CD14-positive monocyte (primary cell): ENCODE measurements around the gene OXTR. TPM values are rescaled to one million over a fixed set of nuclear protein-coding genes. Genes with fewer than 3 reads are reported as not detected.

Experiments used
- DNase-seq, 3 donors: peaks; one replicate each; pipeline ENCODE4 v3.0.0-alpha.2; 2011 to 2022
- H2AFZ ChIP-seq: 2 replicates; pipeline ENCODE4 v1.6.0; 2012; ENCODE audit warnings: mild to moderate bottlenecking, low read depth, low read length, inconsistent platforms; ENCODE audit not compliant: insufficient read depth, poor library complexity, severe bottlenecking
- H3K27ac ChIP-seq, 2 donors: 1 replicate in 1 of 2; 2 replicates in 1 of 2; pipeline ENCODE4 v1.5.1; 2012 to 2013; ENCODE audit warnings: low read length in 2 of 2, control low read depth in 1 of 2, inconsistent platforms in 1 of 2, low read depth in 1 of 2, mild to moderate bottlenecking in 1 of 2
- H3K27me3 ChIP-seq, 2 donors: one replicate each; pipeline versions ENCODE4 v1.6.0 to v1.6.1; 2011 to 2013; ENCODE audit warnings: low read length in 2 of 2; ENCODE audit not compliant: control insufficient read depth in 2 of 2, insufficient read depth in 2 of 2
- H3K36me3 ChIP-seq, 2 donors: replicated peaks in 1 of 2; 1 replicate in 1 of 2; 2 replicates in 1 of 2; pipeline versions ENCODE4 v1.5.1 to v1.6.1; 2012 to 2013; ENCODE audit warnings: low read length in 2 of 2, control low read depth in 1 of 2, inconsistent platforms in 1 of 2, mild to moderate bottlenecking in 1 of 2; ENCODE audit not compliant: insufficient read depth in 2 of 2, control insufficient read depth in 1 of 2
- H3K4me1 ChIP-seq, 2 donors: 1 replicate in 1 of 2; 2 replicates in 1 of 2; pipeline versions ENCODE4 v1.5.1 to v1.6.1; 2012 to 2013; ENCODE audit warnings: low read length in 2 of 2, control low read depth in 1 of 2, inconsistent platforms in 1 of 2, mild to moderate bottlenecking in 1 of 2, moderate library complexity in 1 of 2; ENCODE audit not compliant: insufficient read depth in 2 of 2, control insufficient read depth in 1 of 2
- H3K4me2 ChIP-seq: replicated peaks from 2 replicates; pipeline ENCODE3; 2012; ENCODE audit warnings: low read length, moderate library complexity, mild to moderate bottlenecking; ENCODE audit not compliant: poor library complexity, severe bottlenecking; ENCODE audit errors: extremely low read depth
- H3K4me3 ChIP-seq, 3 experiments: fragments of 200-600 bp in 1 of 3; sonication (generic) in 1 of 3; replicated peaks in 1 of 3; 1 replicate in 2 of 3; 2 replicates in 1 of 3; pipeline ENCODE4 v1.5.1; 2011 to 2013; ENCODE audit warnings: low read length in 3 of 3, mild to moderate bottlenecking in 3 of 3, control low read depth in 2 of 3, low read depth in 2 of 3, inconsistent platforms in 1 of 3, moderate library complexity in 1 of 3
- H3K79me2 ChIP-seq: 2 replicates; pipeline ENCODE4 v1.6.0; 2012; ENCODE audit warnings: mild to moderate bottlenecking, control low read depth, inconsistent platforms, low read length, moderate library complexity; ENCODE audit not compliant: insufficient read depth
- H3K9ac ChIP-seq: 2 replicates; pipeline ENCODE4 v1.6.0; 2017; ENCODE audit warnings: low read length, mild to moderate bottlenecking; ENCODE audit not compliant: insufficient read depth, poor library complexity, severe bottlenecking
- H3K9me3 ChIP-seq, 2 donors: replicated peaks in 1 of 2; 1 replicate in 1 of 2; 2 replicates in 1 of 2; pipeline versions ENCODE4 v1.5.1 to v1.6.1; 2012 to 2013; ENCODE audit warnings: low read length in 2 of 2, control low read depth in 1 of 2; ENCODE audit not compliant: control insufficient read depth in 1 of 2, insufficient read depth in 1 of 2
- H4K20me1 ChIP-seq: 2 replicates; pipeline ENCODE4 v1.6.0; 2012; ENCODE audit warnings: mild to moderate bottlenecking, low read length, control low read depth, moderate library complexity; ENCODE audit not compliant: insufficient read depth
- H3K27ac Mint-ChIP-seq, 7 donors: one replicate each; pipeline ENCODE4 v1.8.0; 2020; ENCODE audit warnings: mild to moderate bottlenecking in 7 of 7, mixed read lengths in 7 of 7, moderate library complexity in 6 of 7, inconsistent platforms in 2 of 7
- H3K27me3 Mint-ChIP-seq, 3 donors: one replicate each; pipeline ENCODE4 v1.8.0; 2021 to 2022; ENCODE audit warnings: low read depth in 3 of 3, mild to moderate bottlenecking in 3 of 3, mixed read lengths in 3 of 3, moderate library complexity in 3 of 3, inconsistent platforms in 1 of 3
- H3K36me3 Mint-ChIP-seq, 2 donors: one replicate each; pipeline ENCODE4 v1.8.0; 2020; ENCODE audit warnings: mixed read lengths in 2 of 2, inconsistent platforms in 1 of 2, mild to moderate bottlenecking in 1 of 2
- H3K4me1 Mint-ChIP-seq: one replicate; pipeline ENCODE4 v1.8.0; 2020; ENCODE audit warnings: mild to moderate bottlenecking, mixed read lengths
- H3K4me3 Mint-ChIP-seq, 2 donors: one replicate each; pipeline ENCODE4 v1.8.0; 2020; ENCODE audit warnings: mild to moderate bottlenecking in 2 of 2, mixed read lengths in 2 of 2, moderate library complexity in 1 of 2
- H3K9me3 Mint-ChIP-seq, 7 donors: one replicate each; pipeline ENCODE4 v1.8.0; 2020 to 2022; ENCODE audit warnings: mixed read lengths in 7 of 7, mild to moderate bottlenecking in 6 of 7, moderate library complexity in 6 of 7, inconsistent platforms in 2 of 7
- WGBS: methylation state at CpG from one replicate; pipeline ENCODE4 v1.1.5; 2013; ENCODE audit warnings: missing lambda C conversion rate; ENCODE audit not compliant: insufficient coverage; 5-methylcytosine and 5-hydroxymethylcytosine counted together
- intact Hi-C, 2 donors: fragments of 100-400 bp; cut with micrococcal nuclease; formaldehyde crosslinking; loops; one replicate each; pipeline versions ENCODE4 v1.15.0 to v1.15.1; 2023
- polyA plus RNA-seq, 3 donors: library from polyadenylated mRNA; depleted of rRNA in 1 of 3; unstranded in 2 of 3; stranded (reverse) in 1 of 3; fragments of 300-500 nt in 2 of 3; fragments of >200 nt in 1 of 3; fragmentation: Illumina TruSeq in 2 of 3; gene quantifications; 1 replicate in 2 of 3; 2 replicates in 1 of 3; pipeline ENCODE4 v1.2.3, GENCODE V29; 2012 to 2021
- TF ChIP-seq, protein P1 (sequence below): fragments of 200-600 bp; IDR thresholded peaks from one replicate; pipeline ENCODE4 v1.8.0; 2022; ENCODE audit warnings: antibody characterized with exemption, mild to moderate bottlenecking

OXTR gene
- polyA plus RNA-seq, 3 donors: 0.03 to 0.07 TPM; not detected in 1

DNA sequence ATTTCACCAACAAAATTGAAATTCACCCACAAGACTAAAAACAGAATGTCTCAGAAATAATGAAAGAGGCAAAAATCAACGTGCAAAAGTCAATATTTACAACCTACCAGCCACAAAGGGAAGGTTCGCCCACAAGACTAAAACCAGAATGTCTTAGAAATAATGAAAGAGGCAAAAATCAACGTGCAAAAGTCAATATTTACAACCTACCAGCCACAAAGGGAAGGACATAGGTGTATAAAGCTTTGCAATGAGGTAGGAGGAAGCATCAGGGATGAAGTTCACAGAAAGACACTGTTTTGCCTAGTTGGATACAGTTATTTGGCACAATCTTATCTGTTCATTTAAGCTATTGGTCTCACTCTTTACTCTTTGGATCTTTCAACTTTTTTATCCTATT lies 14.3 kb downstream of the OXTR start:
- no peak overlapping the region for H3K27ac Mint-ChIP-seq
- no peak overlapping the region for H3K27ac ChIP-seq
- no peak overlapping the region for H3K9ac ChIP-seq
- no peak for DNase-seq
- no peak overlapping the region for H3K4me2 ChIP-seq
- no peak overlapping the region for H3K4me3 Mint-ChIP-seq
- no peak overlapping the region for H2AFZ ChIP-seq
- intact Hi-C loops: no loop called here
- no peaks in the 10 kb centered on the region for H3K36me3 ChIP-seq
- peaks cover 0 to 5% (median 2%) of the 10 kb centered on the region in 3 donors for H3K27me3 Mint-ChIP-seq
- no peaks in the 10 kb centered on the region for H3K9me3 ChIP-seq
- H3K4me1 ChIP-seq: no peaks in the 10 kb centered on the region
- no peaks in the 10 kb centered on the region for H4K20me1 ChIP-seq
- no CpG with 5 or more reads among the region's 3 CpGs for WGBS
- no peaks in the 10 kb centered on the region for H3K4me1 Mint-ChIP-seq
- H3K79me2 ChIP-seq: no peaks in the 10 kb centered on the region
- H3K9me3 Mint-ChIP-seq: no peaks in the 10 kb centered on the region
- H3K36me3 Mint-ChIP-seq: no peaks in the 10 kb centered on the region
- TF ChIP-seq, protein P1, sequence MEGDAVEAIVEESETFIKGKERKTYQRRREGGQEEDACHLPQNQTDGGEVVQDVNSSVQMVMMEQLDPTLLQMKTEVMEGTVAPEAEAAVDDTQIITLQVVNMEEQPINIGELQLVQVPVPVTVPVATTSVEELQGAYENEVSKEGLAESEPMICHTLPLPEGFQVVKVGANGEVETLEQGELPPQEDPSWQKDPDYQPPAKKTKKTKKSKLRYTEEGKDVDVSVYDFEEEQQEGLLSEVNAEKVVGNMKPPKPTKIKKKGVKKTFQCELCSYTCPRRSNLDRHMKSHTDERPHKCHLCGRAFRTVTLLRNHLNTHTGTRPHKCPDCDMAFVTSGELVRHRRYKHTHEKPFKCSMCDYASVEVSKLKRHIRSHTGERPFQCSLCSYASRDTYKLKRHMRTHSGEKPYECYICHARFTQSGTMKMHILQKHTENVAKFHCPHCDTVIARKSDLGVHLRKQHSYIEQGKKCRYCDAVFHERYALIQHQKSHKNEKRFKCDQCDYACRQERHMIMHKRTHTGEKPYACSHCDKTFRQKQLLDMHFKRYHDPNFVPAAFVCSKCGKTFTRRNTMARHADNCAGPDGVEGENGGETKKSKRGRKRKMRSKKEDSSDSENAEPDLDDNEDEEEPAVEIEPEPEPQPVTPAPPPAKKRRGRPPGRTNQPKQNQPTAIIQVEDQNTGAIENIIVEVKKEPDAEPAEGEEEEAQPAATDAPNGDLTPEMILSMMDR: no peak
- H3K4me3 ChIP-seq: no peak overlapping the region
- no peaks in the 10 kb centered on the region for H3K27me3 ChIP-seq

DNA sequence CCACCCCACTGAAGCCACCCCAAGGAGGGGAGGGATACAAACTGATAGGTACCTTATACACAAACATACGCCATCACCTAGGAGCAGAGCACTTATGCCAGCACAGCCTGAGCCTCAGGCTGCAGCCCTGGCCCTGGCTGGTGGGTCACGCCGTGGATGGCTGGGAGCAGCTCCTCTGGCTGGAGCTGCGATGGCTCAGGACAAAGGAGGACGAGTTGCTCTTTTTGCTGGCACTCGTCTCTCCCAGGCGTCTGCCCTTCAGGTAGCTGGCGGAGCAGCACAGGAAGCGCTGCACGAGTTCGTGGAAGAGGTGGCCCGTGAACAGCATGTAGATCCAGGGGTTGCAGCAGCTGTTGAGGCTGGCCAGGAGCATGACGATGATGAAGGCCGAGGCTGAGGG lies 16.6 kb downstream of the OXTR start:
- H3K4me1 ChIP-seq: no peaks in the 10 kb centered on the region

More for the DNA sequence above, 16.6 kb downstream of the OXTR start:
- 87% methylated on average over 12 of the region's 14 CpGs for WGBS
- Mint-ChIP-seq H3K9me3 (no peaks in the 10 kb centered on the region), H3K4me3 (no peak overlapping the region), H3K27ac (no peak overlapping the region), H3K4me1 (no peaks in the 10 kb centered on the region), H3K27me3 (peaks cover 0 to 5% (median 2%) of the 10 kb centered on the region in 3 donors), H3K36me3 (no peaks in the 10 kb centered on the region)
- Histone ChIP-seq H3K9ac (no peak overlapping the region), H2AFZ (no peak overlapping the region), H3K79me2 (no peaks in the 10 kb centered on the region), H3K27ac (no peak overlapping the region), H3K4me3 (no peak overlapping the region), H4K20me1 (no peaks in the 10 kb centered on the region), H3K27me3 (no peaks in the 10 kb centered on the region), H3K9me3 (no peaks in the 10 kb centered on the region), H3K4me2 (no peak overlapping the region), H3K36me3 (no peaks in the 10 kb centered on the region)
- DNase-seq: no peak
- intact Hi-C loops: no loop called here
- TF ChIP-seq, protein P1: no peak
